ENCODE data around the gene ADCY3. TPM values are rescaled to one million over a fixed set of nuclear protein-coding genes. Genes with fewer than 3 reads are reported as not detected.

ADCY3 gene
- total and polyA plus RNA-seq, 9 donors = 27.1 to 150 (median 97.4) TPM

DNA sequence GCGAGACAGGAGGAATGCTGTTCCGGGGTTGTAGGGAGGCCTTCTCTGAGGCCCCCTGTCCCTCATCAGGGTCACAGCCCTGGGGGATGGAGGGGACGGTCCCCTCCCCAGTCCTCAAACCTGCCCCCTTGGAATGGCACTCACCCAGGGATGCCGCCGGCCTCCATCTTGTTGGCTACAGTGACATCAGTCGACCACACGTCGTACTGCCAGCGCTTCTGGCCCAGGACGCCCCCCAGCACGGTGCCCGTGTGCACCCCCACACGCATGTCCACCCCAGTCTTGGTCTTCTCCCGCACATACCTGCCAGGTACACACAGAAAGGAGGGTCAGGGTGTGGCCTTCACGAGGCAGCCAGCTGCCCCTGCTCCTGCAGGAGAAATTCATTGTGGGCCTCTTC is 80.3 kb downstream of the ADCY3 start:
- Histone ChIP-seq H3K27me3 (no peaks in the 10 kb centered on the region), H3K36me3 (no peaks in the 10 kb centered on the region), H3K9me3 (no peaks in the 10 kb centered on the region), H3K27ac (no peak overlapping the region), H3K4me3 (no peak overlapping the region), H3K4me1 (ENCODE audit: insufficient read depth) (peaks cover 3% of the 10 kb centered on the region)
- intact Hi-C loops (cut with DNase I) = loop anchor here in 1 of 4 donors (10.0 kb wide), 1 partner anchor 285 kb away; no protein-coding TSS in a partner anchor
- TF ChIP-seq EP300 (IDR thresholded peaks at IDR 0.05) (no peak), POLR2A (IDR thresholded peaks at IDR 0.05) (no peak)
- TF ChIP-seq, protein P1, sequence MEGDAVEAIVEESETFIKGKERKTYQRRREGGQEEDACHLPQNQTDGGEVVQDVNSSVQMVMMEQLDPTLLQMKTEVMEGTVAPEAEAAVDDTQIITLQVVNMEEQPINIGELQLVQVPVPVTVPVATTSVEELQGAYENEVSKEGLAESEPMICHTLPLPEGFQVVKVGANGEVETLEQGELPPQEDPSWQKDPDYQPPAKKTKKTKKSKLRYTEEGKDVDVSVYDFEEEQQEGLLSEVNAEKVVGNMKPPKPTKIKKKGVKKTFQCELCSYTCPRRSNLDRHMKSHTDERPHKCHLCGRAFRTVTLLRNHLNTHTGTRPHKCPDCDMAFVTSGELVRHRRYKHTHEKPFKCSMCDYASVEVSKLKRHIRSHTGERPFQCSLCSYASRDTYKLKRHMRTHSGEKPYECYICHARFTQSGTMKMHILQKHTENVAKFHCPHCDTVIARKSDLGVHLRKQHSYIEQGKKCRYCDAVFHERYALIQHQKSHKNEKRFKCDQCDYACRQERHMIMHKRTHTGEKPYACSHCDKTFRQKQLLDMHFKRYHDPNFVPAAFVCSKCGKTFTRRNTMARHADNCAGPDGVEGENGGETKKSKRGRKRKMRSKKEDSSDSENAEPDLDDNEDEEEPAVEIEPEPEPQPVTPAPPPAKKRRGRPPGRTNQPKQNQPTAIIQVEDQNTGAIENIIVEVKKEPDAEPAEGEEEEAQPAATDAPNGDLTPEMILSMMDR (IDR thresholded peaks at IDR 0.05) = no peak
- WGBS, 3 donors = 92 to 94% (median 94%) methylated on average over 14 to 15 of the region's 15 CpGs
- DNase-seq = peak in 1 of 5 donors; percentile 19

DNA sequence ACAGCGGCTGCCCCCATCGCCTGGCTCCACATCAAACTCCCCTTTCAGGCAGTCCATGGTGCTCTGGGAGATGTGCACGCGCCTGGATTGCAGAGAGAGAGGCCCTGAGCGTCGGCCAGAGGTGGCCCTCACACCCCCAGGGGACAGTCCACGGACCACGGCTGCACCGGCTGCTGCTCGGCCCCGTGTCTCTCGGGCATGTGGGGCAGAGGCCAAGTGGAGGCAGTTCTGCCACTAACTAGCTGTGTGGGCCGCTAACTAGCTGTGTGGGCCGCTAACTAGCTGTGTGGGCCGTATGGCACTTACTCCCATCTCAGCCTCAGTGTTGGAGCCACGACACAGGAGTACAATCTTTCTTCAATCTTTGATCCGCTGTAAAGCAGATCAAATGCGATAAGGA is 81.5 kb downstream of the ADCY3 start:
- Histone ChIP-seq H3K27me3 (no peaks in the 10 kb centered on the region), H3K4me3 (no peak overlapping the region), H3K27ac (no peak overlapping the region), H3K36me3 (no peaks in the 10 kb centered on the region), H3K4me1 (ENCODE audit: insufficient read depth) (peaks cover under 1% of the 10 kb centered on the region), H3K9me3 (no peaks in the 10 kb centered on the region)
- intact Hi-C loops (cut with DNase I) = loop anchor here in 1 of 4 donors (10.0 kb wide), 1 partner anchor 286 kb away; no protein-coding TSS in a partner anchor
- TF ChIP-seq POLR2A (IDR thresholded peaks at IDR 0.05) (no peak), EP300 (IDR thresholded peaks at IDR 0.05) (no peak)
- TF ChIP-seq, protein P1 (IDR thresholded peaks at IDR 0.05) = no peak
- WGBS, 3 donors = 91 to 93% (median 91%) methylated on average over 18 of the region's 18 CpGs
- DNase-seq = peak in 2 of 5 donors; percentile 16 to 20

DNA sequence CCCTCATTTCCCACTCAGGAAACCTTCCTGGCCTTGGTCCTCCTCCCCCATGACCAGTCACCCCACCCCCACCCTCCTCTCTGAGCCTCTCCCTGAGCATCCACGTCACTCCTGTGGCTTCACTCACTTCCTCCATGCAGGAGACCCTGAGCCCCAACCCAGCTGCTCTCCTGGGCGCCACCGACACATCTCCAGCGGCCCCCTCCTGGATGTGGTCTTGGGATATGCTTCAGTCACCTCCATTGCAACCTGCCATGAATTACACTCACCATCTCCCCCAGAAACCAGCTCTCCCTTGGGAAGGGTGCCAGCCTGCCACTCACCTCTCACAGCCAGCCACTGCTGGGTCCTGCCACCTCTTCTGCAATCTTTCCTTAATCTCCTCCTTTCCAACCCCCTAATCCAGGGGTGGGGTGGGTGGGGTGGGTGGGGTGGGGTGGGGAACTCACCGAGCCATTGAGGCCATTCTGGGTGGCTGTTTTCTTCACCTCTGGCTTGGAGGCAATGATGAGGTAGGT is 82.0 kb downstream of the ADCY3 start:
- TF ChIP-seq, protein P1 (IDR thresholded peaks at IDR 0.05) = no peak
- no peak for TF ChIP-seq EP300 (IDR thresholded peaks at IDR 0.05)
- TF ChIP-seq POLR2A (IDR thresholded peaks at IDR 0.05) = no peak
- peak in 2 of 5 donors; percentile 16 to 17 for DNase-seq
- 90 to 94% (median 91%) methylated on average over 5 of the region's 5 CpGs for WGBS, 3 donors
- Histone ChIP-seq H3K27me3 (no peaks in the 10 kb centered on the region), H3K4me1 (ENCODE audit: insufficient read depth) (no peaks in the 10 kb centered on the region), H3K4me3 (no peak overlapping the region), H3K27ac (no peak overlapping the region), H3K36me3 (no peaks in the 10 kb centered on the region), H3K9me3 (no peaks in the 10 kb centered on the region)
- intact Hi-C loops (cut with DNase I) = loop anchor here in 1 of 4 donors (10.0 kb wide), 1 partner anchor 287 kb away; no protein-coding TSS in a partner anchor

DNA sequence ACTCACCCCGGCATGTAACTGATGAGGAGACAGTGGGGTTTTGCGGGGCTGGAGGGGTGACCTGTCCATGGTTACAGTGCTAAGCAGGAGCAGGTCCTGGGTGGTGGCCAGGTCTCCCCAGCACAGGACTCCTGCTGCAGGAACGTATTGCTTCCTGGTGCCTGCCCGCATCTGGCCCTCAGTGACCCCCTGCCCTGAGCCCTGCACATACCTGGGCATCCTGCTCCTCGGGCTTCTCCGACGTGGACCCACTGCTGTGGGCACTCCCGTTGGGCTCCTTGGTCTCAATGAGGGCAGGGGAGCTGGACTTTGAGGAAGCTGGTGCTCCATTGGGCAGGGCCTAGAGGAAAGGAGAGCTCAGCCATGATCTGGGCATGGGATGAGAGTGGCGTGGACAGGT is 83.3 kb downstream of the ADCY3 start:
- peak in 2 of 5 donors; percentile 12 to 35 for DNase-seq
- 91 to 95% (median 94%) methylated on average over 9 of the region's 9 CpGs for WGBS, 3 donors

More for the DNA sequence above, 83.3 kb downstream of the ADCY3 start:
- H3K27me3 ChIP-seq = no peaks in the 10 kb centered on the region
- no peak overlapping the region for H3K27ac ChIP-seq
- intact Hi-C loops (cut with DNase I) = loop anchor here in 1 of 4 donors (10.0 kb wide), 1 partner anchor 288 kb away; no protein-coding TSS in a partner anchor
- H3K4me3 ChIP-seq = no peak overlapping the region
- no peaks in the 10 kb centered on the region for H3K4me1 ChIP-seq (ENCODE audit: insufficient read depth)
- TF ChIP-seq, protein P1 (IDR thresholded peaks at IDR 0.05) = no peak
- TF ChIP-seq POLR2A (IDR thresholded peaks at IDR 0.05) (no peak), EP300 (IDR thresholded peaks at IDR 0.05) (no peak)
- no peaks in the 10 kb centered on the region for H3K9me3 ChIP-seq
- no peaks in the 10 kb centered on the region for H3K36me3 ChIP-seq
